ENCODE results near the gene P2RY1. TPM values are rescaled to one million over a fixed set of nuclear protein-coding genes. Genes with fewer than 3 reads are reported as not detected.
"Not testable (repeated sequence)": the region's sequence is repeated elsewhere in the genome, so short reads cannot be mapped to it uniquely, and the experiment has no call there.

P2RY1 gene
- total and polyA plus RNA-seq, 9 of the 15 experiments (the other 6 are each of a cell fraction or from before 2014, with no cell fraction given) = 6.0 to 27.9 (median 18.4) TPM

GRCh38 chr3:152873314-152873713, 38.4 kb downstream of the P2RY1 start:
- in situ Hi-C loops (cut with MboI); FAIRE-seq; BruUV-seq (replicated peaks); H2AFZ ChIP-seq (ENCODE audit: low read depth, low read length); H3K9me1 ChIP-seq (ENCODE audit: control insufficient read depth, insufficient read depth, low read length); H3K27ac ChIP-seq (ENCODE audit: extremely low read depth, low read depth, low read length); intact Hi-C loops (cut with micrococcal nuclease); CTCF ChIA-PET (ENCODE audit: low intra/inter-chr PET ratio); H3K4me2 ChIP-seq (ENCODE audit: insufficient read depth, low read length); POLR2A ChIA-PET; H3K9me3 ChIP-seq (replicated peaks; ENCODE audit: control insufficient read depth, insufficient read depth, low read depth, low read length); H4K20me1 ChIP-seq (replicated peaks; ENCODE audit: control insufficient read depth, insufficient read depth, low read length); DNase-seq (ENCODE audit: extremely low read depth in 1 of 4, low spot score in 3 of 4); ATAC-seq; H3K27me3 ChIP-seq (ENCODE audit: control insufficient read depth in 2 of 2, insufficient read depth in 2 of 2, low read length in 2 of 2); H3K4me3 ChIP-seq; H3K9ac ChIP-seq (ENCODE audit: insufficient read depth in 1 of 2, low read depth in 2 of 2, low read length in 2 of 2); H3K4me1 ChIP-seq (replicated peaks in 1 of 2; ENCODE audit: control insufficient read depth in 2 of 2, insufficient read depth in 2 of 2, low read length in 2 of 2); H3K79me2 ChIP-seq (ENCODE audit: control insufficient read depth, insufficient read depth, low read length); H3K36me3 ChIP-seq (ENCODE audit: control insufficient read depth, insufficient read depth, low read length): not testable (repeated sequence)
- peak; percentile 60 for TF ChIP-seq CBFA2T2 (conservative IDR thresholded peaks at IDR 0.05)
- peak; percentile 56 for TF ChIP-seq ARID1B (IDR thresholded peaks at IDR 0.05)
- TF ChIP-seq NFIC (IDR thresholded peaks at IDR 0.05) = 0 out of 2 replicates have a peak, but pooled peaks have one; percentile 17
- TF ChIP-seq TRIM24 (IDR thresholded peaks at IDR 0.05) = peak; percentile 38 to 49; a peak in 2 of 4 replicates
- peak; percentile 55 for TF ChIP-seq TCF3 (CRISPR knock-in tag; IDR thresholded peaks at IDR 0.05)
- peak; percentile 73 for TF ChIP-seq TAL1 (IDR thresholded peaks at IDR 0.05)
- 0 out of 2 replicates have a peak, but pooled peaks have one; percentile 51 for TF ChIP-seq NCOR1 (IDR thresholded peaks at IDR 0.05)
- peak; percentile 77 for TF ChIP-seq CBFA2T3 (IDR thresholded peaks at IDR 0.05)
